Measurements from ENCODE around the gene KRTAP5-1. TPM values are rescaled to one million over a fixed set of nuclear protein-coding genes. Genes with fewer than 3 reads are reported as not detected.
"Not testable (repeated sequence)": the region's sequence is repeated elsewhere in the genome, so short reads cannot be mapped to it uniquely, and the experiment has no call there.

Gene KRTAP5-1
- total RNA-seq, 4 donors from 2014 or later = not detected

GRCh38 chr11:1597994-1598380 lies 12.9 kb upstream of the KRTAP5-1 start, which contains the start of gene KRTAP5-2:
Gene KRTAP5-2, minus strand, starts transcription at chr11:1598294. Its CDS starts 44 bp downstream, at chr11:1598250.
- Histone ChIP-seq H3K4me3 (no peak within 1 kb of the TSS), H3K36me3 (no peaks in the 10 kb centered on the region), H3K9me3 (no peaks in the 10 kb centered on the region), H3K27me3 (no peaks in the 10 kb centered on the region), H3K4me1 (peaks cover 0 to 3% (median 0%) of the 10 kb centered on the region in 4 donors), H3K27ac (no peak within 1 kb of the TSS)
- TF ChIP-seq POLR2A (IDR thresholded peaks at IDR 0.05) = no peak
- no peak for TF ChIP-seq CTCF (IDR thresholded peaks at IDR 0.05)
- DNase-seq = no peak

GRCh38 chr11:1597331-1597993 lies 12.4 kb upstream of the KRTAP5-1 start:
- Histone ChIP-seq H3K9me3 (no peaks in the 10 kb centered on the region), H3K4me3 (no peak overlapping the region), H3K27ac (no peak overlapping the region), H3K4me1 (peaks cover 0 to 3% (median 0%) of the 10 kb centered on the region in 4 donors), H3K27me3 (no peaks in the 10 kb centered on the region), H3K36me3 (no peaks in the 10 kb centered on the region)
- DNase-seq = no peak
- TF ChIP-seq POLR2A (IDR thresholded peaks at IDR 0.05) = no peak
- TF ChIP-seq CTCF (IDR thresholded peaks at IDR 0.05) = no peak

GRCh38 chr11:1596576-1597121 lies 11.6 kb upstream of the KRTAP5-1 start:
- H3K27ac ChIP-seq = peak overlapping the region in 2 of 4 donors; percentile 51 to 57
- peak in 2 of 3 donors; percentile 72 to 75 for DNase-seq
- H3K4me1 ChIP-seq, H3K27me3 ChIP-seq, H3K4me3 ChIP-seq, H3K36me3 ChIP-seq, H3K9me3 ChIP-seq: not testable (repeated sequence)

GRCh38 chr11:1595994-1596575 lies 11.0 kb upstream of the KRTAP5-1 start:
- H3K36me3 ChIP-seq, DNase-seq, H3K4me3 ChIP-seq, H3K27me3 ChIP-seq, H3K4me1 ChIP-seq, H3K9me3 ChIP-seq: not testable (repeated sequence)
- H3K27ac ChIP-seq = peak overlapping the region in 3 of 4 donors; percentile 28 to 57 (median 51)
- TF ChIP-seq POLR2A (IDR thresholded peaks at IDR 0.05) (peak in 1 of 2 donors; percentile 33), CTCF (IDR thresholded peaks at IDR 0.05) (peak in 1 of 6 experiments; percentile 1)

GRCh38 chr11:1592628-1593027 lies 7.5 kb upstream of the KRTAP5-1 start:
- DNase-seq = no peak
- no peak for TF ChIP-seq CTCF (IDR thresholded peaks at IDR 0.05)
- peaks cover 0 to 3% (median 0%) of the 10 kb centered on the region in 4 donors for H3K4me1 ChIP-seq
- H3K9me3 ChIP-seq = no peaks in the 10 kb centered on the region
- H3K27ac ChIP-seq = no peak overlapping the region
- no peak overlapping the region for H3K4me3 ChIP-seq
- H3K36me3 ChIP-seq = no peaks in the 10 kb centered on the region
- no peaks in the 10 kb centered on the region for H3K27me3 ChIP-seq

GRCh38 chr11:1589996-1590395 lies 4.9 kb upstream of the KRTAP5-1 start:
- no peak overlapping the region for H3K27ac ChIP-seq
- no peaks in the 10 kb centered on the region for H3K4me1 ChIP-seq
- H3K27me3 ChIP-seq = no peaks in the 10 kb centered on the region
- TF ChIP-seq CTCF (IDR thresholded peaks at IDR 0.05) (no peak), POLR2A (IDR thresholded peaks at IDR 0.05) (no peak)
- no peak for DNase-seq
- no peak overlapping the region for H3K4me3 ChIP-seq
- no peaks in the 10 kb centered on the region for H3K9me3 ChIP-seq
- no peaks in the 10 kb centered on the region for H3K36me3 ChIP-seq

- not testable (repeated sequence) for H3K4me1 ChIP-seq, H3K27ac ChIP-seq, H3K36me3 ChIP-seq, H3K27me3 ChIP-seq, H3K9me3 ChIP-seq, H3K4me3 ChIP-seq, DNase-seq
Measured at GRCh38 chr11:1589191-1589963, 4.3 kb upstream of the KRTAP5-1 start.

All from Peyer's patch (tissue), 4 donors.